CD4-positive, alpha-beta T cell treated with Interleukin-1 beta for 1 hour (primary cell): ENCODE results near the gene PDZD2.
A peak's percentile ranks its signal among the peaks of the same experiment; 100 is the strongest.
"Not testable (repeated sequence)": the region's sequence is repeated elsewhere in the genome, so short reads cannot be mapped to it uniquely, and the experiment has no call there.

Experiments used
- DNase-seq, 2 donors: peaks; one replicate each; pipeline ENCODE4 v3.0.0-alpha.2; 2020 to 2022

The PDZD2 gene

DNA sequence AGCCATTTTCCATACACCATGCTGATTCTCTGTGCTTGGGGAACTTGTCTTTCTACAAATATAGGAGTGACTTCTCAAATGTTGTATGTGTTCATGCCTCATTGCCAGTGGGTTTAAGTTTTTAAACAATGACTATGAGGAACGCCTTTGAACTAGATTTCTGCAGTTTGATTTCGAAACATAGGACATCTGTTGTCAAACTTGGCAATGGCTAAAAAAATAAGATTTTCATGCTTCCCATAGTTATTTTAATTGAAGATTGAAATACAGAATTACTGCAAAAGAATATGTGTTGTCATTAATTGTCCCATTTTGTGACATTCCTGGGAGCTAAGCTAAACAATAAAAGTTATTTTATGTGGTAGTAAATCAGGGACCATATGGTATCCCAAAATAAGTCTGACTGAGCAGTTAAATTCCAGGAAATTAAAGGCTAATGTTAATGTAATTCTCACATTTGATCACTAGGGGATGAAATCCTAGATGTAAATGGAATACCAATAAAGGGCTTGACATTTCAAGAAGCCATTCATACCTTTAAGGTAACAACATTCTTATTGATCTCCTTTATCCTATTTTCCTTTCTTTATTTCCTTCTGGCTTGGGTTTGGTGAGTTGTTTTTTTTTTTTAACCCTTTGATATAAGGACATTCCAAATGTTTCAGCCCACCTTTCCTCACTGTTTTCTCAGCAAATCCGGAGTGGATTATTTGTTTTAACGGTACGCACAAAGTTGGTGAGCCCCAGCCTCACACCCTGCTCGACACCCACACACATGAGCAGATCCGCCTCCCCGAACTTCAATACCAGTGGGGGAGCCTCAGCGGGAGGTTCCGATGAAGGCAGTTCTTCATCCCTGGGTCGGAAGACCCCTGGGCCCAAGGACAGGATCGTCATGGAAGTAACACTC lies 418.5 kb downstream of the PDZD2 start:
- no peak for DNase-seq

DNA sequence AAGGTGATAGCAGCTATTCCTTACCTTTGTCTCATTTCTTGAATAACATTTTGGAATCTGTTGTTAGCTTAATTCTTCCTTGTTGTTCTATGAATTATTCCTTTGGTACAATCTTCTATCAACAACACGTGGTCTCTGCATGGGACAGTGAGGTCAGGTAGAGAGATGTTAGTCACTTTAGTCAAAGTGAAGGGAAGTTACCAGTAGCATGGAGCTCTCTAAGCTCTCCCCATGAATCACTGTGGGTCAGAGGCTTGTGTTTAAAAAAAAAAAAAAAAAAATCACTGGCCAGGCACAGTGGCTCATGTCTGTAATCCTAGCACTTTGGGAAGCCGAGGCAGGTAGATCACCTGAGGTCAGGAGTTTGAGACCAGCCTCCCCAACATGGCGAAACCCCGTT lies 419.2 kb downstream of the PDZD2 start:
- no peak for DNase-seq

DNA sequence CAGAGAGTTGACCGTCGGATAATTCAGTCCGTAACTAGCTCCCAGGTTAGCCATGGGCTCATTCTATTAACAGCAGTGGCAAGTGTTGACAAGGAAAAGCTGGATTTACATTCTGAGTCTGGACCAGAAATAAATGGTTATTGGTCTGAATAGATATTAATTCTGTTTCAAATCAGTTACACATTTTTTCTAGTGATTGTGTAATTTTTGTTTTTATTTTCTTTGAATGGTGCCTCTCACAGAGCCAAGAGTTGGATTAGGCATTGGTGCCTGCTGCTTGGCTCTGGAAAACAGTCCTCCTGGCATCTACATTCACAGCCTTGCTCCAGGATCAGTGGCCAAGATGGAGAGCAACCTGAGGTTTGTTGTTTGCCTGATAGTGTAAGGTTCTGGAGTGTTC lies 420.1 kb downstream of the PDZD2 start:
- DNase-seq: no peak

DNA sequence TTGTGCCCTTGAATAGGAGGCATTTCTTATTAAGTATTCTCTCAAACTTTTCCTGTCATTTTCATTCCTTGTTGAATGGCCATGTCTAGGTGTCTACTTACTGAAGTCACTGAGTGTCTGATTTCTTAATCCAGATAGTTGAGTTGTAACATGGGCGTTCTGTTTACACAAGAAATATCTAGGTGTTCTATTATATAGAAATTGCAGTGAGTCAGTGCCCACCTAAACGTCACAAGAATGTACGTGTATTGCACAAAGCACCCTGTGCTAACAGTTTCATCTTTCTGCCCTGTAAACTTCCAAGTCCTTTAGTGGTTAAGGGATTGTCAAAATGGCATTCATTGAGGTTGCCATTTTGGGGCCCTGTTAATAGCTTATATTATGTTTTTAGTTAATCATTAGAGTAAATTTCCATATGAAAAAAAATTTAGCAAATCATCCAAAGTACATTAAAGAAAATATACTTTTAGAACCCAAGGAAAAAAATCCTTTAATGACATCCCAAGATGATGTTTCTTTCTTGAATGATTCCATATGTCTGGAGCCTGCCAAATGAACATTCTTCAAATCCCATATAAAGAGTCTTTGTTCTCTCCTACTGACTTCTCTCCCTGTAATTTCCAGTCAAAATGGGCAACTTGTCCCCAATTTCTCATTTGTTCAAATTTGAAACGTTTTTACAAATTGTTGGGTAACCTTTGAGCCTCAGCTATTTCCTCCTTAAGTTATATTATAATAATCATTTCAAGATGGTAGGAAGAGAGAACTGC lies 421.0 kb downstream of the PDZD2 start:
- DNase-seq: no peak

DNA sequence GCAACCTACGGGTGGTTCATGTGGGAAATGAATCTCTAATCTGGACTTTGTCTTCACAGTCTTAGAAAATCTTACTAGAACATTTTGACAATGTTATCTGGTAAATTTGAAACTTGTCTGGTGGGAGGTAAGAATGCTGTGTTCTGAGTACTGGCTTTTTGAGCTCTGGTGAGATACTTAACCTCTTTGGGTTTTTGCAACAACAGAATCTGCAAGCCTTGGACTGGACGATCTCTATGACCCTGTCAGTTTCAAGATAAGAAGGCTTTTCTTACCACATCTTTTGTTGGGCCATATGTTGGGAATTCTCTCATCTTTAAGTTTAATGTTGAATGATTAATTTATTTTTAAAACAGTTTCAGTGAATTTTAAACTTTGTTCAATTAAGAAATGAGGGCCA lies 422.3 kb downstream of the PDZD2 start:
- no peak for DNase-seq

DNA sequence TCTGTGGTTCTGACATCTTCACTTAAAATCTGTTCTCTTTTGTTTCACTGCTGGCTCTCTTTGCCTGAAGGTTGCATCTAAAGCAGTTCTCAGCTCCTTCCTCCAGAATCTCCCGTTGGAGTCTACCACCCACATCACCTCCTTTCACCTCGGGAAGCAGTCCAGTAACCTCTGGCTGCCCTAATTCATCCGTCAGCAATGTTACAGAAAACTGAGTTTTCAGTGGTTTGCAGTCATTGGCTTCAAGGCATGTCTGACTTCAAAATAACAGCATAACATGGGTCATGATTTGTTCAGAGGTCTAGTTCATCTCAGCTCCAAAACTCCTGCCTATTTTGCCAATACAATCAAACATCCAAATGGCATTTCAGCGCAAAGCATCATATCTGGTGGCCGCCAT lies 427.5 kb downstream of the PDZD2 start:
- no peak for DNase-seq

DNA sequence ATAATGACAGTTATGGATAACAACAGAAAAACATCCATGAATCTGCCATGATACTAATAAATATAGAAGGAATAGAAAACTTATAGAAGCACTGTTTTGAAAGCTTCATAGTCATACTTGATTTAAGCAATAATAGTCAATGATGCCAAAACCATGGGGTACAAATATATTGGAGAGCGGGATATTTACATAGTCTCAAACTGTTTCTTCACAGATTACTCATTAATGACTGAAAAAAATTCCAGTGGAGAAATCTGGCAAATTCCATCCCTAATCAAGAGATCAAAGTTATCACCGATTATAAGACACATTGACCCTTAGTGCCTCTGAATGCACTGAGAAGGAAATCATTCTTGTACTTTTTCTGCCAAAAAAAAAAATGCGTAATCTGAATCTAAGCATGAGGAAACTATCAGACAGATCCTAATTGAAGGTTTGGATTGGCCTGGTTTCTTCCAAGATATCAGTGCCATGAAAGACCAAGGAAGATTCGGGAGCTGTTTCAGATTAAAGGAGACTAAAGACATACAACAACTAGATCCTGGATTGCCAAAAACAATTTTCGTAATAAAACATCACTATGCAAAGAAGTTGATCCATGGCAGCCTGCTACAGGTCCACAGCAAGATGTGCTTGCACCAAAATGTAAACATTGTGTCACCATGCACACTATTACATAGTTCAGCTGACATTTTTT lies 429.0 kb downstream of the PDZD2 start:
- no peak for DNase-seq

DNA sequence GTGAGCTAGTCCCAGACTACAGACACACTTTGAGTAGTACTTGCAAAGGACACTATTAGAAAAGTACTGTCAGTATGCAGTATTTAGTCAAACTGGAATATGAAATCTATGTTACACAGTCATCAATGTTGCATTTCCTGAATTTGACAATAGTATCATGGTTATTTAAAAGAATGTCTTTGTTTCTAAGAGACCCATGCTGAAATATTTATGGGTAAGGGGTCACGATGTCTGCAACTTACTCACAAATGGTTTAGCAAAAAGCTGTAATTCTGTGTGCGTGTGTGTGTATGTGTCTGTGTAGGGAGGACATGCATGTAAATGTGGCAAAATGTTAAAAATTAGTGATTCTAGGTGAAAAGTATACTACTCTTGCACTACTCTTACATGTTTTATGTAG lies 429.6 kb downstream of the PDZD2 start:
- no peak for DNase-seq

DNA sequence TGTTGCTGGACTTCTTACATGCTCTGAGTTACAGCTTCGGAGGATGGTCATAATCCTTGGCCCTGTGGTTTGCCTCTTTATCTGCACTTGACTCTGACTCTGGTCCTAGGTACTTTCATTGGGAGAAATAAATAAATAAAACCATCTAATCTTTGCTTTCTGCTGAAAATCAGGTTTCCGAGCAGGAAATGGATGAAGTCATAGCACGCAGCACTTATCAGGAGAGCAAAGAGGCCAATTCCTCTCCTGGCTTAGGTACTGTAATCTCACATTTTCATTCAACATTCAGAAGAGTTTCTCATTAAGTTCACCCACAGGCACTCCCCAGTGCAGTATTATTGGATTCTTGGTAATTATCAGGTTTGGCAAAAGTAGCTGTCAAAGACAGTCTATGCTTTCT lies 430.5 kb downstream of the PDZD2 start:
- no peak for DNase-seq

DNA sequence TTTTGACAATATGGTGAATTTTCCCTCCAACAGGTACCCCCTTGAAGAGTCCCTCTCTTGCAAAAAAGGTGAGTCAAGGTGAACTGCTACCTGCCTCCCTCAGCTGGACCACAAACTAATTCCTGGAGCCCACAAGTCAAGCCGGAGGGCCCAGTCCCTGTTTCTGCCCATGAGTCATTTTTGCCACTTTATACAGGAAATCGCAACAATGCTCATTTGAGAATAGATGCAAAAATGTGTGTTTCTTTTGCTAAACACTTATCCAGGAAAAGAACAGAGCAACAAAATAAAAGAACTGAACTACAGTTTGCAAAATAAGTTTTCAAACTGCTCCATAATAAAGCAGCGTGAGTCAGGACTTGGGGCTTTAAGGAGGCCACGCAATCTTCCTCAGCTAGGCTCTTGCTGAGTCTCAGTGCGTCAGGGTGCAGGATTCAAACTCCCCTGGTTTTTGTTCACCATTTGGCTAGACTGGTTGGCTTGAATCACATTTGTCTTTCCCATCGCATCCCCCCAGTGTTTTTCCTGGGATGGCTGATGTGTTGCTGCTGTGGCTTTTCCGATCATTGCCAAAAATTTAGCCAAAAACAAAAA lies 432.5 kb downstream of the PDZD2 start:
- DNase-seq: no peak

DNA sequence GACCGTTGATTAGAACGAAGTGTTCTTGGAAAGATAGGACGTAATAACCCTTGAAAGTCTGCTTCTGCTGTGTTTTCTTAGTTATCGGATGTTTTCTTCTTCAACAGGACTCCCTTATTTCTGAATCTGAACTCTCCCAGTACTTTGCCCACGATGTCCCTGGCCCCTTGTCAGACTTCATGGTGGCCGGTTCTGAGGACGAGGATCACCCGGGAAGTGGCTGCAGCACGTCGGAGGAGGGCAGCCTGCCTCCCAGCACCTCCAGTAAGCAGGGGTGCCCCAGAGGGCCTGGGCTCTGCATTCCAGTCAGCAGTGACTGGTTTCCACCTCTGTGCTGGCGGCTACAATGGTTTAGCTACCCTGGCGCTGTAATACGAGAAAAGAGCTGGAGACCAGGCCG lies 433.1 kb downstream of the PDZD2 start:
- DNase-seq: no peak

DNA sequence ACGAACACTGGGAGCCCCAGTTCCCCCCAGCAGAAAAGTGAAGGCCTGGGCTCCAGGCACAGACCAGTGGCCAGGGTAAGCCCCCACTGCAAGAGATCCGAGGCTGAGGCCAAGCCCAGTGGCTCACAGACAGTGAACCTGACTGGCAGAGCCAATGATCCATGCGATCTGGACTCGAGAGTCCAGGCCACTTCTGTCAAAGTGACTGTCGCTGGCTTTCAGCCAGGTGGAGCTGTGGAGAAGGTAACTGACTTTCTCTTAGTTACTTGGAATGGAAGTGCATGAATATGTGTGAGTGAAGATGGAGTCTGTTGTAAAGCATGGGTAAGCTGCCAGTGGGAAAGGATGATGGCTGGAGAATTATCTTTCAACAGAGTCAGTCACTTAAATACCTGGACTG lies 435.5 kb downstream of the PDZD2 start:
- DNase-seq: no peak

DNA sequence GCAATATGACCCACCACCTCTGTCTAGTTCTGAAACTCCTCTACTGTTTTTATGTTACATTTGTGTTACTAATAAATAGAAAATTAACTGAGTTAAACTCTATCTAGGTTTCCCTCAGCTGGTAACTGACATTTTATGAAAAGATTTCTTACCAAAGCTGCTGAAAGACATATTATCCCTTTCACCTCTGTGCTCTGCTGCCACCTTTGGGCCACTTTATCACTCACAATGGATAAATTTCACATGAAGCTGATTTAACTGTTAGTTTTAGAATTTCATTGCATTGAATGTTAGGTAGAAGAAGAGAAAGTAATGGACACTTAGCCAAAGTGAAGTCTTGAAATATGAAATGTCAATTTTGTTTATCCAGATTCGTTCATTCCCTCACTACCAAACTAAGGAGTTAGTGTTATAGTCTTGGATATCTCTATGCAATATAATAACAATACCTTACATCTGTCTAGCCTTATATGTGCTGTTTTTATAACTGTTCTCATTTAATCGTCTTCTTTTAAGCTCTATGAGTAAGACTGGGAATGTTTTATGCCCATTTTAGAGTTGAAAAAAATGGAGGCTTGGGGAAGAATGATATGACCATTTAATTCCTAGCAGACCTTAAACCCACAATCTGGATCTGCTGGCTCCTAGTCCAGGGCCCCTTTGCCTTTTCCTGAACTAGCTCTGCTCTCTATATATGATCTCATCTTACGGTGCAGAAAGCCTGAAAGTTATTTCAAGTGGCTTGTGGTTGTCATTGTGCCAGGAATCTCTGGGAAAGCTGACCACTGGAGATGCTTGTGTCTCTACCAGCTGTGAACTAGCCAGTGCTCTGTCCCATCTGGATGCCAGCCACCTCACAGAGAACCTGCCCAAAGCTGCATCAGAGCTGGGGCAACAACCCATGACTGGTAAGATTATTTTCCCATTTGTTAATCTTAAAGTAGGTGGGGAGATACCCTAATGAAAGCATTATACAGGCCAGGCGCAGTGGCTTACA lies 438.1 kb downstream of the PDZD2 start:
- peak; percentile 18 to 25 for DNase-seq

DNA sequence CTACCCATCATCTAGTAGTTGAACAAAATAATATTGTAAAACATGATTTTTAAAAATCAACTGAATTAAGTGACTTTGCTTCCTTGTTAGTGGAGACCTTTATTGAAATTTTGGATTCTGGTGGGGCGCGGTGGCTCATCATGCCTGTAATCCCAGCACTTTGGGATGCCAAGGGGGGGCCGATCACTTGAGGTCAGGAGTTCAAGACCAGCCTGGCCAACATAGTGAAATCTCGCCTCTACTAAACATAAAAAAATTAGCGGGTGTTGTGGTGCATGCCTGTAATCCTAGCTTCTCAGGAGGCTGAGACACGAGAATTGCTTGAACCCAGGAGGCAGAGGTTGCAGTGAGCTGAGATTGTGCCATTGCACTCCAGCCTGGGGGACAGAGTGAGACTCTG lies 439.9 kb downstream of the PDZD2 start:
- not testable (repeated sequence) for DNase-seq

DNA sequence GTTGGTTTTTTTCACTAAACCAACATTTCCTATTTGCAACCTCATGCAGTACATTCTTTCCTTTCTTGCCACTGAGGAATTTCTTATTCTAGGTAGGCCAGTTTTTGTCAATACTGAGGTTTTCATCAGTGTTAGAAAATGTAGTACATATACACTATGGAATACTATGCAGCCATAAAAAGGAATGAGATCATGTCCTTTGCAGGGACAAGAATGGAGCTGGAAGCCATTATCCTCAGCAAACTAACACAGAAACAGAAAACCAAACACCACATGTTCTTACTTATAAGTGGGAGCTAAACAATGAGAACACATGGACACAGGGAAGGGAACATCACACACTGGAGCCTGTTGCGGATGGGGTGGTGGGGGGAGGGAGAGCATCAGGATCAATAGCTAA lies 441.6 kb downstream of the PDZD2 start:
- DNase-seq: not testable (repeated sequence)

DNA sequence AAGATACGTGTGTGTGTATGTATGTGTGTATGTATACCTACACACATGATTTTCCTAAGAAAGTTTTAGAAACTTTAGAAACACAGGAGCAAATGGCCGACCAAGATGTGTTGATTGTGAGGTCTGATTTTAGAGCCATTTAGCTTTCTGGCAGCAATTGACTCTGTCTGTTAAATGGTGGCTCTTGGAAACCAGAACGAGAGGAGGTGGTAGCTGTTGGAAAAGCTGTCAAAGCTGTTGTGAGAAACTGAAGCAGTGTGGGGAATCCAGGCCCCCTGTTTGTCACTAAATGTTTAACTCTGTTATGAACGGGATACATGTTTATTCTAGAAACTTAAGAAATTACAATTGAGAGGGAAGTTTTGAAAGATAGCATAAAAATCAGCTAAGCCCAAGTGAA lies 443.8 kb downstream of the PDZD2 start:
- DNase-seq: no peak

DNA sequence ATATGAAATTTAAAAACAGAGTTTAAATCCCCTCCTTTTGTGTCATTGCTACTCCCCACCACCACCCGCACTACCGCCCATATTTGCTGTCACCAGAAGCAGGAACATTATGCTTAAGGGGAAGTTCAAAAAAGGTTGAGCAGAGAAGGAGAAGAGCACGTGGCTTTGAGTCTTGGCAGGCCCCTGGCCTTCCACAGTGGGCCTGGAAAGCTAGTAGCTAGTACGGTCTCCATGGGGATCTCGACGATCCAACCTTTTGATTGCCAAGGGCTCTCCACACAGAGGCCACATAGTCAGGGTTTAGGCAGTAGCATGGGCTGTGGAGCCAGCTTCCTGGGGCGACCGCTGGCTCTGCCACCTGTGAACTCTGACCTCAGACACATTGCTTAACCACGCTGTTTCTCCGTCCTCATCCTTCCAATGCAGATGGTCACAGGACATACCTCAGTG lies 445.1 kb downstream of the PDZD2 start:
- DNase-seq: no peak

DNA sequence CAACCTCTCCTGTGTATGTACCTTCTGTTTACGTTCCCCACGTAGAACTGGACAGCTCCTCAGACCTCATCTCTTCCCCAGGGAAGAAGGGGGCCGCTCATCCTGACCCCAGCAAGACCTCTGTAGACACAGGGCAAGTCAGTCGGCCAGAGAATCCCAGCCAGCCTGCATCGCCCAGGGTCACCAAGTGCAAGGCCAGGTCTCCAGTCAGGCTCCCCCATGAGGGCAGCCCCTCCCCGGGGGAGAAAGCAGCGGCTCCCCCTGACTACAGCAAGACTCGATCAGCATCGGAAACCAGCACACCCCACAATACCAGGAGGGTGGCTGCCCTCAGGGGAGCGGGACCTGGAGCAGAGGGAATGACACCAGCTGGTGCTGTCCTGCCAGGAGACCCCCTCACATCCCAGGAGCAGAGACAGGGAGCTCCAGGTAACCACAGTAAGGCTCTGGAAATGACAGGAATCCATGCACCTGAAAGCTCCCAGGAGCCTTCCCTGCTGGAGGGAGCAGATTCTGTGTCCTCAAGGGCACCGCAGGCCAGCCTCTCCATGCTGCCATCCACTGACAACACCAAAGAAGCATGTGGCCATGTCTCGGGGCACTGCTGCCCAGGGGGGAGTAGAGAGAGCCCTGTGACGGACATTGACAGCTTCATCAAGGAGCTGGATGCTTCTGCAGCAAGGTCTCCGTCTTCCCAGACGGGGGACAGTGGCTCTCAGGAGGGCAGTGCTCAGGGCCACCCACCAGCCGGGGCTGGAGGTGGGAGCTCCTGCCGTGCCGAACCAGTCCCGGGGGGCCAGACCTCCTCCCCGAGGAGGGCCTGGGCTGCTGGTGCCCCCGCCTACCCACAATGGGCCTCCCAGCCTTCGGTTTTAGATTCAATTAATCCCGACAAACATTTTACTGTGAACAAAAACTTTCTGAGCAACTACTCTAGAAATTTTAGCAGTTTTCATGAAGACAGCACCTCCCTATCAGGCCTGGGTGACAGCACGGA lies 448.5 kb downstream of the PDZD2 start:
- DNase-seq: no peak

DNA sequence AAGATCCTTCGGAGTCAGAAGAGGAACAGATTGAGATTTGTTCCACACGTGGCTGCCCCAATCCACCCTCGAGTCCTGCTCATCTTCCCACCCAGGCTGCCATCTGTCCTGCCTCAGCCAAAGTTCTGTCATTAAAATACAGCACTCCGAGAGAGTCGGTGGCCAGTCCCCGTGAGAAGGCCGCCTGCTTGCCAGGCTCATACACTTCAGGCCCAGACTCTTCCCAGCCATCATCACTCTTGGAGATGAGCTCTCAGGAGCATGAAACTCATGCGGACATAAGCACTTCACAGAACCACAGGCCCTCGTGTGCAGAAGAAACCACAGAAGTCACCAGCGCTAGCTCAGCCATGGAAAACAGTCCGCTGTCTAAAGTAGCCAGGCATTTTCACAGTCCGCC lies 449.3 kb downstream of the PDZD2 start:
- DNase-seq: no peak
